ENCODE measurements around the gene ZGPAT.

ZGPAT gene

DNA sequence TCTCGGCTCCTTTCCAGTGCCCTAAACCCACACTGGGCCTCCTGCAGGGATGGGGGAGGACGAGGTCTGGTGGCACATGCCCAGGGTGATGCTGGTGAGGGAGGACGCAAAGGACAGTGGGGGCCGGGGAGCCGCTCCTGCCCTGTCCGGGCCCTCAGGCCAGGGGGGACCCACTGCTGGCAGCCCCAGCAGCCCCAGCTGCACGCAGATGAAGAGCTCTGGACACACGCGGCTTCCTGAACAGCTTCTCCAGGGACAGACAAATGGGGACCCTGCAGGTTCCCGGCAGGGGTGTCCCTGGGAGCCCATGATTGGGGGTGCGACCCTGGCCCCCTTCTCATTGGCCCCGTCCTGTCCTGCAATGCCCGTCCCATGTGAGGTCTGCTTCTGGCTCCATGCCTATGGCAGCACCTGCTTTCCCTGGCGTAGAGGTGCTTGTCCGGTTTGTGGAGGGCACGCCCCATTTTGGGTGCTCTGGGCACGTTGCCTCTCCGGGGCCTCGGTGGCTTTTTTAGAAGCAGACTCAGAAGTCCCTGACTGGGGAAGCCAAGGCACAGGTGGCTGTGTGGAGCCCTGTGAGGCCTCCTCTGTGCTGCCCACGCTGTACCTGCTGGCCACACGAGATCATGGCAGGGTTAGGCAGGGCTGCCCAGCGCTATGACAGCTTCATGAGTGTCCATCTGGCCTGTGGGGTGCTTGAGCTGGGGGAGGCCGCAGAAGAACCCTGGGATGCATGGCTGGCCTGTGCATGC is 26.8 kb upstream of the ZGPAT start:
- TF ChIP-seq, protein P1, sequence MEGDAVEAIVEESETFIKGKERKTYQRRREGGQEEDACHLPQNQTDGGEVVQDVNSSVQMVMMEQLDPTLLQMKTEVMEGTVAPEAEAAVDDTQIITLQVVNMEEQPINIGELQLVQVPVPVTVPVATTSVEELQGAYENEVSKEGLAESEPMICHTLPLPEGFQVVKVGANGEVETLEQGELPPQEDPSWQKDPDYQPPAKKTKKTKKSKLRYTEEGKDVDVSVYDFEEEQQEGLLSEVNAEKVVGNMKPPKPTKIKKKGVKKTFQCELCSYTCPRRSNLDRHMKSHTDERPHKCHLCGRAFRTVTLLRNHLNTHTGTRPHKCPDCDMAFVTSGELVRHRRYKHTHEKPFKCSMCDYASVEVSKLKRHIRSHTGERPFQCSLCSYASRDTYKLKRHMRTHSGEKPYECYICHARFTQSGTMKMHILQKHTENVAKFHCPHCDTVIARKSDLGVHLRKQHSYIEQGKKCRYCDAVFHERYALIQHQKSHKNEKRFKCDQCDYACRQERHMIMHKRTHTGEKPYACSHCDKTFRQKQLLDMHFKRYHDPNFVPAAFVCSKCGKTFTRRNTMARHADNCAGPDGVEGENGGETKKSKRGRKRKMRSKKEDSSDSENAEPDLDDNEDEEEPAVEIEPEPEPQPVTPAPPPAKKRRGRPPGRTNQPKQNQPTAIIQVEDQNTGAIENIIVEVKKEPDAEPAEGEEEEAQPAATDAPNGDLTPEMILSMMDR (IDR thresholded peaks at IDR 0.05; ENCODE audit: low read depth, low read length), result no peak
- no peak overlapping the region for H3K4me3 ChIP-seq (ENCODE audit: low read depth, low read length)

DNA sequence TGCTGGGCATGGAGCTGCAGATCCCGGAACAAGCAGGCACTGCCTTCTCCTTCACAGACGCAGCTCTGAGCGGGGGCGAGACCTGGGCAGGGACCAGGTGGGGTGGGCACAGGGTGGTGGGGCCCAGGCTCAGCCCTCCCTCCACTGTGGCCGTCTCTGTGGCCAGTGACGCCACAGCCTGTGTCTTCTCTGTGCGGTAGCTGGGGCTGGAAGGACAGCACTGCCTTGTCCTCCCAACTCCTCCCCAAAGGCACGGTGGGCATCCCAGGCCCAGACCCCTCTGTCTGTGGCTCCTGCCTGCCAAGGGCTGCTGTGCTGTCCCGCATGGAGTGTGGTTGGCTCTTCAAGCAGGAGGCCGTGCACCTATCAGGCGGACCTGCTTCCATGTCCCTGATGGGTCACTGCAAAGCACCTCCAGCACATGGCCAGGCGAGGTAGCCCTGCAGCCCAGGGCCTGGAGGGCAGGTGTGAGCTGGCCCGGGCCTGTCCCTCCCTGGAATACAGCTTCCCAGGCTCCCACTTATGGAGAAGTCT is 26.2 kb upstream of the ZGPAT start:
- TF ChIP-seq, protein P1 (IDR thresholded peaks at IDR 0.05; ENCODE audit: low read depth, low read length), result no peak
- no peak overlapping the region for H3K4me3 ChIP-seq (ENCODE audit: low read depth, low read length)

DNA sequence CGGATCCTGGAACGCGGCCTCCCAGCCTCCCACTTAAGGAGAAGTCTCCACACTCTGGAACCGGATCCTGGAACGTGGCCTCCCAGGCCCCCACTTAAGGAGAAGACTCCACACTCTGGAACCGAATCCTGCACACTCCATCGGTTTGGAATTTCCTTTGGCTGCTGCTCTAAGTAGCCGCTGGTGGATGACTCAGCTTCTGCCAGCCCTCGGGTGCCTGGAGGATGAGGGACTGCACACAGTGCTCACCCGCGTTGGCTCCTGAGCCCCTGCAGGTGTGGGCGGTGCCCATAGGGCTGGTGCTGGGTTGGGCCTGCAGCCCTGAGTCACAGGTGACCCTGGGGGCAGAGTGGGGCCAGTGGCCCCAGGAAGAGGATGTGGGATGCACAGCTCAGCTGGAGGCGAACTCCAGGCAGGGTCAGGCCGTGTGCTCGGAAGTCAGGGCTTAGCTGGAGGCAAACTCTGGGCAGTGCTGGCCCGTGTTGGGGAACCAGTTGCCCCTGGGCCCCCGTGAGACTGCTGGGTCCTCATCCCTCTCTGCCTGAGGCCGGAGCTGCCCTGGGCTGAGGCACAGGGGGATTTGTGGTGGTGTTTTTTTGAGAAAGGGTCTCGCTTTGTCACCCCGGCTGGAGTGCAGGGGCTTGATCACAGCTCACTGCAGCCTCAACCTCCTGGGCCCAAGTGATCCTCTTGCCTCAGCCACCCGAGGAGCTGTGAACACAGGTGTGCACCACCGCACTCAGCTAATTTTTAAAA is 25.3 kb upstream of the ZGPAT start:
- TF ChIP-seq, protein P1 (IDR thresholded peaks at IDR 0.05; ENCODE audit: low read depth, low read length), result no peak
- no peak overlapping the region for H3K4me3 ChIP-seq (ENCODE audit: low read depth, low read length)

DNA sequence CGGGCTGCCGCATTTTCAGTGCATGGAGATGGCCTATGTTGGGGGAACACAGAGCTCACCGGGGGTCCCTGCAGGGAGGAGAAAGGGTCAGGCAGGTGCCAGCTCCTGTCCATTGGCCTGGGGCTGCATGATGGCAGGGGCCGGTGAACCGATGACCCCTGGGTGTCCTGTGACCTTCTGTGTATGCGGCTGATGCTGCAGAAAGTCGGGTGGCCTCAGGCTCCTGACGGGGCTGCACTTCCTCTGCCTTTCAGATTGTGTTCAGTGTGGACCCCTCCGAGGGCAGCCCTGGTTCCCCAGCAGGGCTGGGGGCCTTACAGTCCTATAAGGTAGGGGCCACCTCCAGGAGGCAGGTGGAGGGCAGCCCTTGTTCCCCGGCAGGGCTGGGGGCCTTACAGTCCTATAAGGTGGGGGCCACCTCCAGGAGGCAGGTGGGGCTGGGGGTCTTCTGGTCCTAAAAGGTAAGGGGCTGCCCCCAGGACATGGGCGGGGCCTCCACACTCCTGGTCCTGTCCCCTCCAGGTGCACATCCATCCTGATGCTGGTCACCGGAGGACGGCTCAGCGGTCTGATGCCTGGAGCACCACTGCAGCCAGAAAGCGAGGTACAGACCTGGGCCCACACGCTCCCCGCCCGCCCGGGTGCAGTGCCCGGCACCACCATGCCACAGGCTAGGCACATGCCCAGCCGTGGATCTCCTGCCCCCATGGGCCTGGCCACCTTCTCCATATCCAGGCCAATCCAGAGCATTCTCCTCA is 22.4 kb upstream of the ZGPAT start:
- TF ChIP-seq, protein P1 (IDR thresholded peaks at IDR 0.05; ENCODE audit: low read depth, low read length), result no peak
- no peak overlapping the region for H3K4me3 ChIP-seq (ENCODE audit: low read depth, low read length)

DNA sequence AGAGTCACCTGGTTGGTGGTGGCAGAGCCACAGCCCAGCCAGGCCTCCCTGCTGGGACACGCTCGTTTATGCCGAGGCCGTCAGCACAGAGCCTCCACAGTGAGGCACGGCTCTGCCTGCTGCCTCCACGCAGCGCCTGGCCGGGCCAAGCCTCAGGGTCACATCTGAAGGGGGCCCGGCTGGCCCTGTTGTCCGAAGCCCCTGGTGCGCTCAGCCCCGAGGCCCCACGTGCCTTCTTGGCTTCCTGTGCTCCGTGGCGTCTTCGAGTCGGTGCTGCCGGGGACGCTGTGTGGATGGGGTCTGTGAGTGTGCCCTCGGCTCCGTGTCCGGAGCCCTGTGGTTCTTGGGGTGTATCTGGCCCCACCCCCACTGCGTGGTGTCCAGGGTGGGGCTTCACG is 21.7 kb upstream of the ZGPAT start:
- TF ChIP-seq, protein P1 (IDR thresholded peaks at IDR 0.05; ENCODE audit: low read depth, low read length), result no peak
- H3K4me3 ChIP-seq (ENCODE audit: low read depth, low read length), result no peak overlapping the region

DNA sequence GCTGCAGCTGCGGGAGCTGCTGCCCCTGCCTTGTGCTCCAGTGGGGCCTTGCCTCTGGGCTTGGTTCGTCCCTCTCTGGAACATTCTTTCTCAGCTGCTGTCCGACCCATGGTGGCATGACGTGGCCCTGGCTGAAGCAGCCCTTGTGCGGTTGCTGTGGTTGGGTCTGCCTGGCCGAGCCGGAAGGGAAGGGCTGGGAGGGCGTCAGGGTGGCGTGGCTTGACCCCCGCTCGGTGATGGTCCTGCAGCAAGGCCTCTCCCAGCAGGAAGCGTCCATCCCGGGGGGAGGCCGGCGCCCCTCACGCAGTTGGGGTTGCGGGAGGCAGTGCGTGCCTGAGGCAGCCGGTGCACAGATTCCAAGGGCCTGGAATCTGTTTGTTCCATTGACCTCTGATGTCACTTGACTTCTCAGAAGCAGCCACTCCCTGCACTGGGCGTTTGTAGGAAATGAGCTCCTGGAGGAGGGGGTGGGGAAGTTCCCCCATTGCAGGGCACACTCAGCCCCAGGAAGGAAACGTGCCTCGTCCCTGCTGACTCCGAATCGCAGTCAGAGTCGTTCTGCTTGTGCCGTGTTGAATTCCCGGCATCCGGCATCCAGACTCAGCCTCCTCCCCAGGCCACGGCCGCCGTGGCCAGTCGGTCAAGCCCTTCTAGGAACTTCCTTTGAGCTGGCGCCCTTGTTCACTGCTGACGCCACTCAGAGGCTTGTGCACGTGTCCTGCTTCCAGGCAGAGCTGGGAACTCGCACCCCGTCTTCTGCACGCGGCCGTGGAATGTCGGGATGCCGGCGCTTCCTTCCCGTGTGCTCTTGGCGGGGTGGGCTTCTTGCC is 21.1 kb upstream of the ZGPAT start:
- TF ChIP-seq, protein P1 (IDR thresholded peaks at IDR 0.05; ENCODE audit: low read depth, low read length), result no peak
- no peak overlapping the region for H3K4me3 ChIP-seq (ENCODE audit: low read depth, low read length)

Data from WI38 (cell line).